CD4-positive, alpha-beta T cell treated with Interleukin-4 for 1 hour (primary cell): ENCODE measurements around the gene FOXN3.
A peak's percentile ranks its signal among the peaks of the same experiment; 100 is the strongest.
"Not testable (repeated sequence)": the region's sequence is repeated elsewhere in the genome, so short reads cannot be mapped to it uniquely, and the experiment has no call there.

ENCODE experiments used
- DNase-seq, 2 donors: peaks; one replicate each; pipeline ENCODE4 v3.0.0-alpha.2; 2020 to 2022

FOXN3 gene

DNA sequence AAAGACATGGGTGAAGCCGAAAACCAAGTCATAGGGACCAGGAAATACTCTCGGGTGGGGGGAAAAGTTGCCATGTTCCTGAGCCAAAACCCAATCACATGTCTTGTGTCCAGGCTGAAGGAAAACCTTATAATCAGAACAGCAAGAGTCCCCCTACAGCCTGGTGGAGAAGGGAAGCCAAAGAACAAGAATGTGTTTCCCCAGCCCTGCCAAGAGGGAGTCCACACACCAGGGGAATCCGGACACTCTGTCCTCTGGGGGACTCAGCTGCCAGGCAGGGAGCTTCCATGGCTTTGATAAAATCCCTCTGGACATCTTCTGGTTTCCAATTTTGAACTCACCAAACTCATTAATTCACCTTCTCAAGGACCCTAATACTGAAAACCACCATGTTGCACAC, 273.0 kb downstream of the FOXN3 start:
- DNase-seq: no peak

DNA sequence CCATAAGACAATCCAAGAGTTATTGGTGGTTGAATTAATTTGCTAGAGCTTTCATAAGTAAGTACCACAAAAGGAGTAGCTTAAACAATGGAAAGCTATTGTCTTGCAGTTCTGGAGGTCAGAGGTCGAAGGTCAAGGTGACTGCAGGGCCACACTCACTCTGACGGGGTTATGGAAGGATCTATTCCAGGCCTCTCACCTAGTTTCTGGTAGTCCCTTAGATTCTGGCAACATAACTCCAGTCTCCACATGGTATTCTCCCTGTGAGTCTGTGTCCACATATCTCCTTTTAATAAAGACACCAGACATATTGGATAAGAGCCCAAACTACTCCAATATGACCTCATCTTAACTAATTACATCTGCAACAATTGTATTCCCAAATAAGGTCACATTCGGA, 273.4 kb downstream of the FOXN3 start:
- no peak for DNase-seq

DNA sequence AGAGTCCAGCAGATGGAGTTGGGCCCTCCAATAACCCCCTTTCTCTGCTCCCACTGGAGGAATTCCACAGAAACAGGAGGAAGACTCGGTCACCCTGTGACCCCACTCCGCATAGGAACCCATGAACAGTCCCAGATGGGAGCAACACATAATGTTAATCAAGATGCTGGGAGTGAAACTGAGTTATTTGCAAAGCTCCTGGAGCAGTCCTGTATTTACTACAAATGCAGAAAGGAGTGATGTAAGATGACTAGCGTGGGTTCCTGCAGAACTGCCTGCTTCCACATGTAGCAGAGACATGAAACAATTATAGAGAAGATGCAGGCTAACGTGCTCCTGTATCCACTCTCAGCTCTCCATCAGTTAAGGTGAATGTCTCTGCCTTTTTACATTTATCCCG, 274.7 kb downstream of the FOXN3 start:
- no peak for DNase-seq

DNA sequence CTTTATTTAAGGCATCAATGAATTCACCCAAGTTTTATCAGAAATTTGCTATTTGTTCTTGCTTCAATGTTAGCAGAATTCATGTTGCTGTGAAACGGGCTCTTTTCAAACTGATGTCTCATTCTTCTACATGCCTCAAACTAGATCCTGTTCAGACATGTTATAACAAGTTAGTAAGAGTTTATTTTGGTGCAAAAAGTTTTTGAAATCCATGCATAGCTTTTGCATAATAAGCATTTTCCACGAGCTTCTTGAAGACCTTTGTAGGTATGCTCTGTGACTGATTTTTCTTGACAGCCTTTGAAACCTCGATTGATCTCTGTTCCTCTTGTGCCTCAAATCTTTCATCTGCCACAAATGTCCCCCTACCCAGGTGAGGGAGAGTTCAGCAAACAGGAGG, 275.2 kb downstream of the FOXN3 start:
- no peak for DNase-seq

DNA sequence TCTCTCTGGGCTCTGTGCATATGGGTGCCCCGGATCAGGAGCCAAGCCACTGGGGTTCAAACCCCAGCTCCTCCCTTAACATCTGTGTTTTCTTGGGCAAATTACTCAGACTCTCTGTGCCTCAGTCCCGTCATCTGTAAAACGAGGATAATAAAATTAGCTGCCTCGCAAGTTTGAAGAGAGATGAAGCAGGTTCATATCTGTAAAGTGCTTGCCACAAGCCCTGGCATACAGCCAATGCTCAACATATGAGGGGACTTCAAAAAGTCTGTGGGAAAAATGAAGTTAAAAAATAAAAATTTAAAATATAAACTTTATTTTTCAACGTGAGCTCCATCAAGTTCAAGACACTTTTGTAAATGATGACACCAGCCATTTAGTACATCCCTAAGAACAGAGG, 276.7 kb downstream of the FOXN3 start:
- no peak for DNase-seq

DNA sequence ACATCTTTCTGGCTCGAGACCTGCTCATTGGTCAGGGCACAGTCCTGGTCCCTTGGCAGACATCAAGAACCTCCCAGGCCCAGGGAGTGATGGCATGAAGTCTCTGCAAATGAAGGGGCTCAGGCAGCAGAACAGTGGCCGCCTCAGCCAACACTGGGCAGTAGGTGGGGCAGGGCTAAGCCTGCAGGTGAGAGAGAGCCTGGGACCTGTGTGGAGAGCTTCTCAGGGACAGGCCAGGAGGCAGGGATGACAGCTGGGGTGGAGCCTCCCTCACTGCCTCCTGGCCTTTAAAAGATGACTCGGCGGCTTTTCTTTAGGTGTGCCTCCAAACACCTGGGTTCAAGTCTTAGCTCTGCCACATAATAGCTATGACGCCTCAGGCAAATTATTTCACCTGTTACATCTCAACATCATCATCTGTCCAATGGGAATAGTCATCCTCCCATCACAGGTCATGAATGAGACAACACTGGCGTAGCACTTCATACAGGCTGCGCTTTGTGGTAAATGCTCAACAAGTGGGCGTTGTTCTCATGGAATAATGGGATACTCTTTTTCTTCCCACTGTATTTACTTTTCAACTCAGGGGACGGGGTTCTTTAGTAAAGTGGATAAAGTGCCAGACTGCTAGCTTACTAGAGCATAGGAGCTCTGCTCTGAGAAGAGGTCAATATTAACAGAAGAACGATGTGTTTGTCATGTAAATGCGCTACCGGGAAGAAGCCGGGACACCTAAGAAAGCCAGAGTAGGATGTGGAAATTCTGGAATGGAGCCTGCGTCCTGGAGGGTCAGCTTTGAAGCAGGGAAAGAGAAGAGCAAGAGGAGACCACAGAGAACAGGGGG, 277.4 kb downstream of the FOXN3 start:
- DNase-seq: no peak

DNA sequence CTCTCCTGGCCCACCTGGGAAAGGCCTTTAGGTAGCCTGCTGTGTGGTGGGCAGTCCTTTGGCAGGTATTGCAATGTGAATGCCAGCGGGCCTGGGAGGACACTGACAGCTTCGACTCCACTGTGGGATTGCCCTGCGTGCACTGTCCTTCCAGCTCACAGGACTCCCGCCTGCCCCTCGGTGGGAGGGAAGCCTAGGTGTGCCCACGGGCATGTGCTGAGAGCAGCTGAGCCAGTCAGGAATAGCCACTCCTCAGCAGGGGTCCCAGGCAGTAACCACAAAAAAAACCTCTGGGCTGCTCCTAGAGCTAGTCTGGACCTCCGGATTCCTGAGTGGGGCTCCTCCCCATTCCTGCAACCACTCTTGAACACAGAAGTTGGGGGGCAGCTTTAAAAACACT, 278.2 kb downstream of the FOXN3 start:
- DNase-seq: no peak

DNA sequence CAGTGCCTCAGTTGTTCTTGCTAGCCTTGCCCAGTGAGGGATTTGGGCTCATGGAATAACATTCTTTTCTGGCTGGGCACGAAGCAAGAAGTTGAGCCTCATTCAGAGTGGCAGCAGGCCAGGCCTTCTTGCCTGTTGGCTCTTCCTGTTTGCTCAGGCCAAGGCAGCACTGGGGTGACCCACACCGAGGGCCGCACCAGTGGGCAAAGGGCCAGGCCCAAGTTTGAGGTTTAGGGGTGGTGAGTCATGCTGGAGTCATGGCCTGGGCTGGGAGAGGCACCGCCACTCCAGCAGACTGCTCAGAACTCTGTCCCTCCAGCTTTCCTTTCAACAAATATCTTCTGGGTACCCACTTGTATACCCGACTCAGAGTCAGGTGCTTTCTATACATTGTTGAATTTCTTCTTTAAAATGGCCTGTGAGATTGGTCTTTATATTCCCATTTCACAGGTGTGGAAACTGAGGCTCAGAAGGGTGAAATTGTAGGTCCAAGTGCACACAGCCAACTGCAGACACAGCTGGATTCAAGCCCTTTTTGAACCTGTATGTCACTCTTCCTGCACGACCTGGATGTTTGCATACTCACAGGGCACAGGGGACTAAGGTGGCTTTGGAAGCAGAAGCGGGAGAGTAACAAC, 279.4 kb downstream of the FOXN3 start:
- peak in 1 of 2 donors; percentile 48 for DNase-seq

DNA sequence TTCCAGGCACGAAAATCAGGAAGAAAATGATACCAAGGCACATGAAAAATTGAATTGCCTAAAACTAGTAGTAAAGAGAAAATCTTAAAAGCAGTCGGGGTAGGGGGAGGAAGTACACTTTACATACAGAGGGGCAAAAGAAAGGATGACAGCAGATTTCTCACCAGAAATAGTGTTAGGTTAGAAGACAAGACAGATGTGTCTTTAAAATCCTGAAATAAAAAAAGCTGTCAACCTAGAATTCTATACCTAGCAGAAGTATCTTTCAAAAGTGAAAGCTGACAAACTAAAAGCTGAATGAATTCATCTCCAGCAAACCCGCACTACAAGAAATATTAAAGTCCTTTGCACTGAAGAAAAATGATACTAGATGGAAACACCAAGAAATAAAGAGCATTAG, 280.4 kb downstream of the FOXN3 start:
- no peak for DNase-seq

DNA sequence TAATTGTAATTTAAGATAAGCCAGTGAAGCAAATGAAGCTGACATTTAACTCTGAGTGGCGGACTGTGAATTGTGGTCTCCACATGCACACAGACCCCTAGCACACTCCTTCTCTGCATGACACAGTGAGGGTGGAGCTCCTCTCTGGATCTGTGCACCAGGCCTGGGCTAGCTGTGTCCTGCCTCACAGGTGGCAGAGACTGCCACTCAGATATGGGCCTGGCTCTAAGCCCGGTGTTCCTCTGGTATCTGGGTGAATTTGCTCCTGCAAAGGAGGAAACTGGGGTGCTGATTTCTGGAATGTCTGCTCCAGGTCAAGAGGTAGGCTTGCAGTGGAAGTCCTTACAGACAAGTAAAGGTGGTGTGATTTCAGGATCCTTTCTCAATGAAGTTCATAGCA, 282.4 kb downstream of the FOXN3 start:
- DNase-seq: no peak

DNA sequence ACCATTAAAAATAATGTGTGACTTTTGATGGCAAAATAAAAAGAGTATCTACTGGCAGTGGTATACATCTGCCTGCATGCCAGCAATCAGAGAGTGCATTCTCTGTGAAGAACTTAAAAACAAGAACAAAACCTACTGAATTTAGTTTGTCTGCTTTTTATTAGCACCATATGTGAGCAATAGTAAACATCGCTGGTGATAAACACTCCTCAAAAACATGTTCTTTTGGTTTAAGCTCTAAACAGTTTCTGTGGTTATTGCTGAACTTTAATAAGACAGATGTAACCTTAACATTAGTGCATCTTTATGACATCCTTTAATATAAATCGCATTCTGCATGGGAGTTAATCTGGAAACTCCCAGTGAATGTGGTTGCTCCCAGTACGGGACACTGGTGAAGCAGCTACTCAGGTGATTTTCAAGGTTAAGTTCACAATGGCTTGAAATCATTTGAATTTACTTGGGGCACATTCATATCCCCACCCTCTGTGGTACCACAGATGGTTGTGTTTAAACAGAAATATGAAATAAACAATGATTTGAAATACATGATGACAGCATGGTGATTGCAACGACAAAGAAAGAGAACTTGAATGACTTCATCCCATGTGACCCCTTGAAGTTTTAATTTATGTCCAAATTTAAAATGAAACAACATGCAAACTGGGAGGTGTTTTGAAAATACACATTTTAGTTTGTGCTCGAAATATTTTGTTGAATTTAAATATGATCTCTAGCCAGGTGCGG, 285.9 kb downstream of the FOXN3 start:
- DNase-seq: no peak

DNA sequence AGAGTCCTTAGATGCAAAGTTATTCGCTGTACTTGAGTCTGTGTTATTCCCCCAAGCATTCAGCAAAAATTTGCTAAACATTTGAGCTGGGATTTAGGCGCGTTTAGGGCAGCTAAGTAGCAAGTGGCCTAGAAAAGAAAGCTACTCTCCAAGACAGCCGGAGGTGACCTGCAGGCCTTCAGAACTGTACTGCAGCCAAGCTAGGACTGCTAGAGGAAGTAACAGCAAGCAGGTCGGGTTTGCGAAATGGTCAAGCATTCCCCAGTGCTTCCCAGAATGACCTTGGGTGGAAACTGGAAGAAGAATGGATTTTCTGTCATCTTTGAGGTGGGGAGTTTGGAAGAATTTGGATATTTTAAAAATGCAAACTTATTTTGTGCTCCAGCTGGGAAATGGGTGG, 287.5 kb downstream of the FOXN3 start:
- DNase-seq: no peak

DNA sequence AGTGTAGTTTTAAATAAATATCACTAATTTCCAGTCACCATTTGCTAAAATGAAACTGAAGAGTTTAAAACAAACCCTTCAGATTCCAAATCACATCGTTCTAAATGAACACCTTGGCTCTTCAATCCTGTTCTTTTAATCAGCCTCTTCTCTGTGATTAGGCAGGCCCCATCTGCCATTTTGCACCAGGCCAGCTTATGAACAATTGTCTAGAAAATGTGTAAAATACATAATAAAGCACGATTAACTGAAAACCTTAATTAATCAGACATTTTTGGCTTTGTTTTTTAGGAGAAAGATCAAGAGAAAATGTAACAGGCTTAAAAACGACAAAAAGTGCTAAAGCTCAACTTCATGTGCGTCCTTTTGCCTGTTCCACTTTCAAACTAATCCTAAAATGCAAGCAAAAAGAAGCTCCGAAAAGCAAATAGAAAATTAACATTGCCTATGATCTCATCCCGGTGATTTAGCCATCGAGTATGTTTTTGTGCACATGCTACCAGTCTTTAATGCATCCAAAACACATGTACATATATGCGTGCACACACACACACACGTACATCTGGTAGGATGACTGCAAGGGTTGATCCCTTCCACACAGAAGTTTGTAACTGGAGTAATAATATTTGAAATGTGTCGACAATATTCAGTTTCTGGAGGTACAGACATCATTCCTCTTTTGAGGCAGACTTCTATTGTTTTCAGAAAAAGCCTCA, 288.6 kb downstream of the FOXN3 start:
- DNase-seq: no peak

DNA sequence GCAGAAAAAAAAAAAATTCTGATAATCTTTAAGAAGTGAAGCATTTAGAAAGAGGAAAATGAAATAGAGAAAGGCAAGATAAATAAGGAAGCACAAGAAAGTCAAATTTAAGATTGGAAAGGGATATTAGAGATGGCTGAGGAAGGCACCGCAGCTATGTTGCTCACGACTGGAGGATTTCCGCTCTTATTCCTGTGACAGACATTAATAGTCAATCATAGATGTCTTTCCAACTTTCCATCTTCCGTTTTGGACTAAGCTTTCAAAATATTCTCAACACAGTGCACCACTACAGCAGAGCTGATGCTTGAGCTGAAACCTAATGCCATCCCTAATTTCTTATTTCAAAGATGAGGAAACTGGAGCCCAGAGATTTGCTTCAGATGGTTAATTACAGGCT, 290.6 kb downstream of the FOXN3 start:
- no peak for DNase-seq

DNA sequence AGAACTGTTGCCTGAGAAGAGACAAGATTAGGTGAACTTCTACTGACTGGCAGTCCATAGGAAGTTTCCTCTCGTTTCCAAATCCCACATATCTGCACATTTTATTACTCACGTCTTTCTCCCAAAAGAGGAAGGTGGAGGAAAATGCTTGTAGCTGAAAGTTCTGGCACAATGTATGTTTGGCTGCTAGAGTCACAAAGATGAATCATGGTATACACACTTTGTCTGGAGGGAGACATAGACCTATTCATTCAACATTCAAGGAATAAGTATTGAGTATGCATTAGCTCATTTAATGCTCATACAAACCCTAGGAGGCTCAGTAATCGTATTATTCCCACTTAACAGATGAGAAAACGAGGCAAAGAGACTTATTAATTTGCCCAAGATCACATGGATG, 291.8 kb downstream of the FOXN3 start:
- no peak for DNase-seq

DNA sequence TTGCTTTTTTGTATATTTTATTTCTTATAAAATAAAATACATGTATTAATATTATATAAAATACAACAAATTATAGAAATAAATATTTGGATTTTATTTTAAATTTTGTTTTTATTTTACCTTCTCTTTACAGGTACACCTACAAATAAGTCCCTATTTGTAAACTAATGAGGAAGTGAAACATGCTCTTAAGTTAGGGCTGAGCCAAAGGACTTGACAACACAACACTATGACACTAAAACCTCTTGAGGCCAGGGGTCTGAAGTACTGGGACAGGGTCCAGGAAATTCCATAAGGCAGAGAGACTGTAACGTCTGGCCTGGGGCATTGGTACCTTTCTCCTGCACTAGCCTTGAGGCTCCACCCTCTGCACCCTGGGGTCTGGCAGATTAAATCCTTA, 293.2 kb downstream of the FOXN3 start:
- no peak for DNase-seq

DNA sequence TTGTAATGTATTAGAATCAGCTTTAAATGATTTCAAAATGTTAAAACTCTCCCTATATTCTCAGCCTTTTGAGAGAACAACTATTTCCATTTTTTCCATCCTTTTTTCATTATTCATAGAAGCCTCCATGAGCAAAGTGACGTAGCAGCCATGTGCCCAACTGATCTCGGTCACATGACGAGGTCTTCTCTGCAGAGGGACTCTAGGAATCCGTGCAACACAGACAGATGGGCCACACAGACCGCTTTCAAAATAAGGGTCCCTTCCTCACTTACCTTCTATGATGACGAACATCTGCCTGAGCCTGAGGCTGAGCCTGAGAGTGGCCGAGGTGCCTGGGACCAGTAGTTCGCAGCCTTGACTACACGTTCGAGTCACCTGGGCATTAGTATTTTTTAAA, 293.8 kb downstream of the FOXN3 start:
- DNase-seq: no peak

DNA sequence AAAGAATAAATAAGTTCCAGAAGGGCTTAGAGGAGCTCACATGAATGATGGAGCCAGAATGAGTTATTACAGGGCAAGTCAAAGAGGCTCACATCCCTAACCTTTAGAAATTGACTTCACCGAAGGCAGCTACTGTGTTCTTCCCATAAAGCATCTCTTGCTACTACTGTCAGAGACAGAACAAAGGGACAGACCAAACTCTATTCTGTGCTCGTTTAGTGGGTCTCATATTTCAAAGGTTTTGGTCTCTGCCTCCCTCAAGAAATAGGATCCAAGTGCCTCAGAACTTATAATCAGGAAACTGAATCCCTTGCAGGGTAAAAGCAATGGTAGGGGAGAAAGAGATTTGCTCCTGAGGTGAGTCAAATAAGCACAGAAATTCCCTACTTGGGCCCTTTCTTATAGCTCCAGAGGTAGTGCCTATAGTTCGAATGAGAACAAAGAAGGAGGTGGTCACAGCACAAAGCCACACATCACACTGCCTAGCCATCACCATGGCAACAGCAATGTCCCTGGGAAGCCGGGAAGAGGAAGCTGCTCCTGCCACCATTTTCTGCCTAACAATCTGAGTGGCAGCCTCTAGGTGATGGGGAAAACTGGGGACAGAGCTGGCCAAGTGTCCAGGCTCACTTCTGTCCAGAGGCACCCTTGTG, 294.9 kb downstream of the FOXN3 start:
- DNase-seq: no peak

DNA sequence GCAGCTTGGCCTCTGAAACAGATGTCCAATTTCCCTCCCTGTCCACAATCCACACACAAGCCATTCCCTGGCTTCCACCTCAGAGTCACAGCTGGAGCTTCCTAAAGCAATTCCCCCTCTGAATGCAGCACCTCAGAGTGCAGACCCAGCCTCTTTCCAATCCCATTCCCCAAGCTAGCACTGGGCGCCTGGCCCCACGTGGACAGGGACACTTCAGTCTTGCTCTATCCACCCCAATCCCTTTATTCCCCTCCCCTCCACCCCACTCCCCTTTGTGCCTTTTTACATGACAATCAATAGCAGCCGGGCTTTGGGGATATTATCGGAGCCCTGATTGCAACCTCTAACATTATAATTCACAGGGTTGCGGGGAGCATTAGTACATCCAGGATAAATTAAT, 300.0 kb downstream of the FOXN3 start:
- DNase-seq: no peak

DNA sequence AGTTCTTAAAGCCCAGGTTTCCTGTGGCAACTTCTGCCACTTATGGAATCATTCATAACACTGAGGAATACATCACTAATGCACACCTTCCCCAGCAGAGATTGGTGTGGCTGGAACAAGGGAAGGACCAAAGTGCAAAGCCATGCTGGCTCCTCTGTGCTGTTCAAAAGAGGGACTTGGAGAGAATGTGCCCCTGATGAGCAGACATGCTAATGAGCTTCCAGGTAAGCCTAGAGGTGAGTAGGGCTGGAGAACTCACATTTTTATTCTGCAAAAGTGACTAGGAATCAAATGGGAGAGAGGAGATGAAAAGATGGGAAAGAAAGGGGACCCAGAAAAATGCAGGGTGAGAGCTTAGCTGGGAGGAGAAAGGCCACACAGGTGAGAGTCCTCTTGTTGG, 302.9 kb downstream of the FOXN3 start:
- DNase-seq: no peak

DNA sequence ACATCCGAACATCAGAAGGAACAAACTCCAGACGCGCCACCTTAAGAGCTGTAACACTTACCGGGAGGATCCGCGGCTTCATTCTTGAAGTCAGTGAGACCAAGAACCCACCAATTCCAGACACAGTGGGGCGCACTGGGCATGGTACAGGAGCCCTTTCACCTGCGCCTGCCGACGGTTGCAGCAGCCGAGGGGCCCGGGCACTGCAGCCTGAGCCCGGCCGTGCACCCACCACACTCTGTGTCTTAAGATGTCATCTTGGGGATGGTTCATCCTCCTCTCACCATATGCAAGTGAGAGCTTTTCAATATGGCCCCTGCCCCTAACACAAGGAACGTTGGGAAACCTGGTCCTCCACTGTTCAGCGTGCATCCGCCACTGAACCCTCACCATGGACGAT, 304.3 kb downstream of the FOXN3 start:
- no peak for DNase-seq

DNA sequence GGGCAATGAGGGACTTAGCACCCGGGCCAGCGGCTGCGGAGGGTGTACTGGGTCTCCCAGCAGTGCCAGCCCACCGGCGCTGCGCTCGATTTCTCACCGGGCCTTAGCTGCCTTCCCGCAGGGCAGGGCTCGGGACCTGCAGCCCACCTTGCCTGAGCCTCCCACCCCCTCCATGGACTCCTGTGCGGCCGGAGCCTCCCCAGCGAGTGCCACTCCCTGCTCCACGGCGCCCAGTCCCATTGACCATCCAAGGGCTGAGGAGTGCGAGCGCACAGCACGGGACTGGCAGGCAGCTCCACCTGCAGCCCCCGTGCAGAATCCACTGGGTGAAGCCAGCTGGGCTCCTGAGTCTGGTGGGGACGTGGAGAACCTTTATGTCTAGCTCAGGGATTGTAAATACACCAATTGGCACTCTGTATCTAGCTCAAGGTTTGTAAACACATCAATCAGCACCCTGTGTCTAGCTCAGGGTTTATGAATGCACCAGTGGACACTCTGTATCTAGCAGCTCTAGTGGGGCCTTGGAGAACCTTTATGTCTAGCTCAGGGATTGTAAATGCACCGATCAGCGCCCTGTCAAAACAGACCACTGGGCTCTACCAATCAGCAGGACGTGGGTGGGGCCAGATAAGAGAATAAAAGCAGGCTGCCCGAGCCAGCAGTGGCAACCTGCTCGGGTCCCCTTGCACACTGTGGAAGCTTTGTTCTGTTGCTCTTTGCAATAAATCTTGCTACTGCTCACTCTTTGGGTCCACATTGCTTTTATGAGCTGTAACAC, 305.1 kb downstream of the FOXN3 start:
- not testable (repeated sequence) for DNase-seq
